Stimulated activated CD4-positive, alpha-beta T cell treated with anti-CD3 and anti-CD28 coated beads, Interleukin-1b, Interleukin-23, amount 100 ng/mL, for 48 hours (primary cell): ENCODE data around the gene WSCD1.
A peak's percentile ranks its signal among the peaks of the same experiment; 100 is the strongest.

Source experiments
- DNase-seq: peaks from one replicate; pipeline ENCODE4 v3.0.0-alpha.2; 2020

Gene WSCD1

GRCh38 chr17:6061290-6061689 lies 8.9 kb upstream of the WSCD1 start:
- no peak for DNase-seq

GRCh38 chr17:6064868-6065267 lies 5.3 kb upstream of the WSCD1 start:
- DNase-seq: no peak

GRCh38 chr17:6065351-6065750 lies 4.8 kb upstream of the WSCD1 start:
- no peak for DNase-seq

GRCh38 chr17:6066183-6066948 lies 3.8 kb upstream of the WSCD1 start:
- DNase-seq: no peak

- peak; percentile 5 for DNase-seq
Observed at GRCh38 chr17:6067060-6067459, 3.1 kb upstream of the WSCD1 start.

- no peak for DNase-seq
Observed at GRCh38 chr17:6070430-6070912, 292 bp downstream of the WSCD1 start.

GRCh38 chr17:6070913-6071511 lies 833 bp downstream of the WSCD1 start:
- DNase-seq: no peak

GRCh38 chr17:6071528-6072065 lies 1.4 kb downstream of the WSCD1 start:
- DNase-seq: no peak

- no peak for DNase-seq
Observed at GRCh38 chr17:6072157-6072556, 2.0 kb downstream of the WSCD1 start.

GRCh38 chr17:6072611-6073010 lies 2.4 kb downstream of the WSCD1 start:
- no peak for DNase-seq

- DNase-seq: no peak
Observed at GRCh38 chr17:6073620-6074019, 3.4 kb downstream of the WSCD1 start.

- DNase-seq: no peak
Observed at GRCh38 chr17:6075050-6075449, 4.9 kb downstream of the WSCD1 start.

- no peak for DNase-seq
Observed at GRCh38 chr17:6075845-6076244, 5.7 kb downstream of the WSCD1 start.

GRCh38 chr17:6077752-6078151 lies 7.6 kb downstream of the WSCD1 start:
- no peak for DNase-seq

GRCh38 chr17:6078458-6078871 lies 8.3 kb downstream of the WSCD1 start:
- DNase-seq: no peak

GRCh38 chr17:6079155-6079888 lies 9.1 kb downstream of the WSCD1 start:
- no peak for DNase-seq

GRCh38 chr17:6079960-6080359 lies 9.8 kb downstream of the WSCD1 start:
- DNase-seq: no peak

- no peak for DNase-seq
Observed at GRCh38 chr17:6080711-6081430, 10.7 kb downstream of the WSCD1 start.

GRCh38 chr17:6082335-6082734 lies 12.2 kb downstream of the WSCD1 start:
- no peak for DNase-seq

- DNase-seq: no peak
Observed at GRCh38 chr17:6084311-6085161, 14.4 kb downstream of the WSCD1 start.

GRCh38 chr17:6085812-6086211 lies 15.6 kb downstream of the WSCD1 start:
- no peak for DNase-seq
